Mucosa of rectum (tissue), 2 donors: ENCODE results near the gene OR5W2.
"Not testable (repeated sequence)": the region's sequence is repeated elsewhere in the genome, so short reads cannot be mapped to it uniquely, and the experiment has no call there.

Experiments used
- H3K27ac ChIP-seq, 2 donors: one replicate each; pipeline ENCODE4 v1.7.0; 2013; ENCODE audit warnings: inconsistent platforms in 2 of 2, low read depth in 2 of 2, low read length in 2 of 2
- H3K27me3 ChIP-seq, 2 donors: one replicate each; pipeline ENCODE4 v1.7.0; 2013; ENCODE audit warnings: low read length in 2 of 2; ENCODE audit not compliant: control insufficient read depth in 2 of 2, insufficient read depth in 2 of 2
- H3K36me3 ChIP-seq, 2 donors: one replicate each; pipeline ENCODE4 v1.7.0; 2013; ENCODE audit warnings: low read length in 2 of 2; ENCODE audit not compliant: control insufficient read depth in 2 of 2, insufficient read depth in 2 of 2
- H3K4me1 ChIP-seq, 2 donors: one replicate each; pipeline ENCODE4 v1.7.0; 2013; ENCODE audit warnings: low read length in 2 of 2, mild to moderate bottlenecking in 1 of 2; ENCODE audit not compliant: control insufficient read depth in 2 of 2, insufficient read depth in 2 of 2
- H3K4me3 ChIP-seq, 2 donors: one replicate each; pipeline ENCODE4 v1.7.0; 2013; ENCODE audit warnings: low read length in 2 of 2
- H3K9ac ChIP-seq, 2 donors: one replicate each; pipeline ENCODE4 v1.7.0; 2013; ENCODE audit warnings: low read length in 2 of 2, low read depth in 1 of 2, mild to moderate bottlenecking in 1 of 2
- H3K9me3 ChIP-seq, 2 donors: one replicate each; pipeline ENCODE4 v1.7.0; 2013; ENCODE audit warnings: low read length in 2 of 2; ENCODE audit not compliant: control insufficient read depth in 2 of 2
- donor health status: healthy.
- donor health status: Normal muscosa, but diverticular disease.

The OR5W2 gene

GRCh38 chr11:55914482-55914881, at the start of gene OR5W2:
OR5W2 (minus strand) TSS chr11:55914582; CDS start chr11:55914582, 0 bp downstream.
- Histone ChIP-seq H3K4me3 (no peak within 1 kb of the TSS), H3K9ac (no peak within 1 kb of the TSS), H3K36me3 (no peaks in the 10 kb centered on the region), H3K9me3 (no peaks in the 10 kb centered on the region), H3K4me1 (no peaks in the 10 kb centered on the region), H3K27ac (no peak within 1 kb of the TSS), H3K27me3 (no peaks in the 10 kb centered on the region)

DNA sequence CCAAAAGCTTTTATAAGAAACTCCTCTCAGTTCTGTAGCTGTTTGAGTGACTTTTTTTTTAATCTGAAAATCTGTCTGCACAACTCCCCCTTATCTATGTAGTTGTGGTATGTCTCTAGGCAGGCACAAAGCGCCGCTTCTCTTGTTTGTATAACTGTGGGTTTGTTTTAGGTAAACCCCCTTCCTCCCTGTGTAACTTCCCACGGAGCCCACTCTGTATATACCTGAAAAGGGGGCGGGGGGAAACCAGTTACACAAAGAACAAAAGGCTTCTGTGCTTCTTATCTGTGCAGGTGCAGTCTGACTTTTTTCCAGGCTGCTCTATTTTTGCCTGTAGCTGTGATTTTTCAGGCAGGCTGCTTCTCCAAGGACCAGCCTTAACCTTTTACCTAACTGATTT, 42.1 kb upstream of the OR5W2 start:
- Histone ChIP-seq H3K27me3 (no peaks in the 10 kb centered on the region), H3K4me1 (no peaks in the 10 kb centered on the region), H3K4me3 (no peak overlapping the region), H3K36me3 (no peaks in the 10 kb centered on the region), H3K9me3 (no peaks in the 10 kb centered on the region), H3K9ac (no peak overlapping the region), H3K27ac (no peak overlapping the region)

GRCh38 chr11:55949330-55949729, 34.9 kb upstream of the OR5W2 start:
- no peak overlapping the region for H3K4me3 ChIP-seq
- no peaks in the 10 kb centered on the region for H3K27me3 ChIP-seq
- no peak overlapping the region for H3K27ac ChIP-seq
- H3K36me3 ChIP-seq: no peaks in the 10 kb centered on the region
- H3K9ac ChIP-seq: no peak overlapping the region
- H3K4me1 ChIP-seq: no peaks in the 10 kb centered on the region
- no peaks in the 10 kb centered on the region for H3K9me3 ChIP-seq

GRCh38 chr11:55942785-55943392, 28.5 kb upstream of the OR5W2 start:
- Histone ChIP-seq H3K27me3 (no peaks in the 10 kb centered on the region), H3K4me1 (no peaks in the 10 kb centered on the region), H3K9ac (no peak overlapping the region), H3K4me3 (no peak overlapping the region), H3K9me3 (no peaks in the 10 kb centered on the region), H3K27ac (no peak overlapping the region), H3K36me3 (no peaks in the 10 kb centered on the region)

DNA sequence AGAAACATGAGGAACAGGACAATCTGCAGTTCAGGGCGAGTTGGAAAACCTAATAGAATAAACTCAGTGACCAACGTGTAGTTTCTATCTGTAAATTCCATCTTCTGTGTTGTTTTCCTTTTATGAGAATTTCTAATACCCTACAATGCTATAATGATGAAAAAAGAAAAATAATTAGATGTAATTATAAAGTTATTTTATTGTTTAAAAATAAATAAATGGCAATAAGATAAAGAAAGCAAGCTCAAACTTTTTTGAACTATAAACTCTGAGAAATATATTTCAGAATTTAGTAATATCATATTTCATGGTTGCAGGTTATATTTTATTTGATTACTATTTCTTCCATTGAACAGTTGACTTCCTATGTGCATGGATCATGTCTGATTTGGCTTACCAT, 21.9 kb upstream of the OR5W2 start, which contains the start of gene OR5I1:
TSS of gene OR5I1 (minus strand) at position 101 of the 400 bp plus-strand sequence. CDS start at position 101, 0 bp downstream.
- Histone ChIP-seq H3K4me3 (no peak within 1 kb of the TSS), H3K36me3 (no peaks in the 10 kb centered on the region), H3K27me3 (no peaks in the 10 kb centered on the region), H3K4me1 (no peaks in the 10 kb centered on the region), H3K9ac (no peak within 1 kb of the TSS), H3K27ac (no peak within 1 kb of the TSS), H3K9me3 (no peaks in the 10 kb centered on the region)

DNA sequence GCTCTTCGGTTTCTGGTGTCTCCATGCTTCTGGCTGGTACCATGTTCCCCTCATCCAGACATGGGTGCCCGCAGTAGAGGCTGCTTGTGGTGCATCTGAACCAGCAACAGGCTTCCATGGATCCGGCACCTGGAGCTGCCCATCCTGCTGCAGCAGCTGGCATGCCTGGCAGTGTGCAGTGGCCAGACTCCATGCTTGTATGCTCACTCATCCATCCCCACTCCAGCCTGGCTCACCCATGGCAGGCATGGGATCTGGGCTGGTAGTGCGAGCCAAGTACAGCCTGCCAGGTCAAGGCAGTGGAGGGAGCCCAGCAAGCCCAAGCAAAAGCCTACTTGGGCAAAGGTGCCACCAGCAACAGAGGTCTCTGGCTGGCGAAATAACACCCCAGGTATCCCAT, 6.2 kb upstream of the OR5W2 start:
- H3K27ac ChIP-seq: no peak overlapping the region
- H3K9ac ChIP-seq: no peak overlapping the region
- H3K4me1 ChIP-seq: no peaks in the 10 kb centered on the region
- no peaks in the 10 kb centered on the region for H3K9me3 ChIP-seq
- no peaks in the 10 kb centered on the region for H3K36me3 ChIP-seq
- H3K27me3 ChIP-seq: no peaks in the 10 kb centered on the region
- H3K4me3 ChIP-seq: no peak overlapping the region

GRCh38 chr11:55902308-55902707, 12.1 kb downstream of the OR5W2 start:
- Histone ChIP-seq H3K36me3 (no peaks in the 10 kb centered on the region), H3K27me3 (no peaks in the 10 kb centered on the region), H3K27ac (no peak overlapping the region), H3K9ac (no peak overlapping the region), H3K4me1 (no peaks in the 10 kb centered on the region), H3K9me3 (no peaks in the 10 kb centered on the region), H3K4me3 (no peak overlapping the region)

DNA sequence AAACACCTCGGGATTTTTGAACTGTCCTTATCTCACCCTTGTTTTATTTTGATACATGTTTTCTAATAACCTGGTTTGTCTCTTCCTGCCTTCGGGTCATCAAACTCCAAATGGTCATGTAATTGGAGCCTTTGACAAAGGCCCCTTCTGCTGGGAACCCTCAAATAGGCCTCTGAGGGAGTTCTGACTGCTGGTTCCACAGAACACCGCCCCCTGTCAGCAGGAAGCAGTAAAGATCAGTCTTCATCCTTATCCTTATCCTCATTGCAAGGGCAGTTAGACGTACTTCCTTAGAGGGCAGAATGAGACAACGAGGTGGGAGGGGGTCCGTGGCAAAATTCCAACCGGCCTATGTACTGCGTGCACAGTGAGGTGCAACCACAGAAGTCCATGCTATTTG, 19.2 kb downstream of the OR5W2 start:
- no peaks in the 10 kb centered on the region for H3K36me3 ChIP-seq
- no peaks in the 10 kb centered on the region for H3K4me1 ChIP-seq
- no peaks in the 10 kb centered on the region for H3K27me3 ChIP-seq
- H3K9ac ChIP-seq: no peak overlapping the region
- no peak overlapping the region for H3K27ac ChIP-seq
- peaks cover 0 to 3% of the 10 kb centered on the region in 2 donors for H3K9me3 ChIP-seq
- no peak overlapping the region for H3K4me3 ChIP-seq

- not testable (repeated sequence) for H3K27ac ChIP-seq, H3K4me3 ChIP-seq, H3K9me3 ChIP-seq, H3K36me3 ChIP-seq, H3K27me3 ChIP-seq, H3K4me1 ChIP-seq, H3K9ac ChIP-seq
Measured at GRCh38 chr11:55885481-55885880, 28.9 kb downstream of the OR5W2 start.

DNA sequence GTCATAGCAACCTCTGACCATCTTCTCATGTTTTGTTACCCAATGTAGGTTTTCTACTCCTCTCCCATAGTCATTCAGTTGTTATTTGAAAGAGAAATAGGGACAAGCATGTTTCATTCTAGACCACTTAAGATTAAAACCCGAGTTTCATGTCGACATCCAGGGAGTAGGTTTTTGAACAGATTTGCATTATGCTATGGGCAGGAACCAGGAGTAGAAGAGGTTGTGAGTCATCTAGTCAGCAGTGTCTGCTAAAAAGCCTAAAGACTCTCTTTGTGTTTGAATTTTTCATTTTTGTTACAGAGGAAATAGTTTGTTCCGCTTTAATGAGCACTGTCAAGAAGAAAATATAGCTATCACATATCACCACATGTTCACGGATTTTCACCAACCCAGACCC, 29.4 kb downstream of the OR5W2 start:
- not testable (repeated sequence) for H3K27ac ChIP-seq, H3K27me3 ChIP-seq, H3K4me1 ChIP-seq, H3K4me3 ChIP-seq, H3K9ac ChIP-seq, H3K9me3 ChIP-seq, H3K36me3 ChIP-seq

DNA sequence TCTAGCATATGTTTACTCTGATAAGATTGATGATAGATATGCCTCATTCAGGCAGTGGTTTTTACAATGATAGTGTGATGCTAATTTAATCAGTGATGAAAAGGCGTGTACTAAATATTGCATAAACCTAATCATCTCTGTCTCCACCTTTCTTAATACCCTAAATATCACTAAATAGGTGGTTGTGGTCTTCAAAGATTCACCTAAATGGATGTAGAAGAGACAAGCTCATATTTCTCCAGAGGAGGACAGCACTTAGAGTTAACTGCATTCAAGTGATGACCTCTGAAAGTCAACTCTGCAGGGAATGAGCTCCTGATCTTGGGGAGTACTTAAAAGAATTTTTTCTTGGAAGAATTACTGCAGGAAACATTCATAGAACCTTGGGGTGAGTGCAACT, 31.4 kb downstream of the OR5W2 start, which contains the start of gene TRIM51:
TSS of gene TRIM51 (plus strand) at position 301 of the 400 bp plus-strand sequence. CDS start 2,132 bp downstream, outside the sequence.
- H3K27ac ChIP-seq, H3K36me3 ChIP-seq, H3K4me3 ChIP-seq, H3K9ac ChIP-seq, H3K27me3 ChIP-seq, H3K9me3 ChIP-seq, H3K4me1 ChIP-seq: not testable (repeated sequence)
